GM23338 (cell line): ENCODE data around the gene ZNF609. TPM values are rescaled to one million over a fixed set of nuclear protein-coding genes. Genes with fewer than 3 reads are reported as not detected.
A peak's percentile ranks its signal among the peaks of the same experiment; 100 is the strongest.

Experiments
- ATAC-seq: fragments of 200-7000 bp; cut with Tn5 transposase; 3 replicates; pipeline ENCODE4 v1.9.1; 2020
- DNase-seq: peaks from one replicate; pipeline ENCODE4 v3.0.0-alpha.2; 2015; ENCODE audit warnings: low spot score
- H2AFZ ChIP-seq: fragments of 200-600 bp; sonication (generic); 2 replicates; pipeline ENCODE4 v1.8.0; 2016; ENCODE audit warnings: antibody characterized with exemption, mild to moderate bottlenecking, moderate library complexity
- H3F3A ChIP-seq: fragments of 200-600 bp; sonication (generic); replicated peaks from 2 replicates; pipeline ENCODE4 v1.8.0; 2017; ENCODE audit warnings: antibody characterized with exemption, mixed run types, low read depth
- H3K27ac ChIP-seq: fragments of 200-600 bp; sonication (generic); 2 replicates; pipeline ENCODE4 v1.6.1; 2016; ENCODE audit warnings: low read depth
- H3K27me3 ChIP-seq: fragments of 200-600 bp; sonication (generic); 2 replicates; pipeline ENCODE4 v1.8.0; 2016; ENCODE audit warnings: mild to moderate bottlenecking, mixed run types, moderate library complexity; ENCODE audit not compliant: insufficient read depth
- H3K36me3 ChIP-seq: fragments of 200-600 bp; sonication (generic); 2 replicates; pipeline ENCODE4 v1.8.0; 2016; ENCODE audit warnings: mild to moderate bottlenecking; ENCODE audit not compliant: insufficient read depth
- H3K4me1 ChIP-seq: fragments of 200-600 bp; sonication (generic); 2 replicates; pipeline ENCODE4 v1.8.0; 2016; ENCODE audit warnings: mild to moderate bottlenecking, moderate library complexity; ENCODE audit not compliant: insufficient read depth
- H3K4me2 ChIP-seq: fragments of 200-600 bp; sonication (generic); 2 replicates; pipeline ENCODE4 v1.7.1; 2017; ENCODE audit warnings: mixed run types
- H3K4me3 ChIP-seq: fragments of 200-600 bp; sonication (generic); 2 replicates; pipeline ENCODE4 v1.6.1; 2016; ENCODE audit warnings: mixed run types
- H3K79me2 ChIP-seq: fragments of 200-600 bp; sonication (generic); replicated peaks from 2 replicates; pipeline ENCODE4 v1.8.0; 2017; ENCODE audit warnings: mild to moderate bottlenecking; ENCODE audit not compliant: insufficient read depth
- H3K9me2 ChIP-seq: fragments of 200-600 bp; sonication (generic); 2 replicates; pipeline ENCODE4 v1.8.0; 2017; ENCODE audit not compliant: insufficient read depth
- H4K20me1 ChIP-seq: fragments of 200-600 bp; sonication (generic); replicated peaks from 2 replicates; pipeline ENCODE4 v1.8.0; 2017; ENCODE audit warnings: mild to moderate bottlenecking; ENCODE audit not compliant: insufficient read depth
- H3K27ac Mint-ChIP-seq: 2 replicates; pipeline ENCODE4 v1.8.0; 2020; ENCODE audit warnings: inconsistent platforms, mild to moderate bottlenecking, moderate library complexity, mixed read lengths
- H3K27me3 Mint-ChIP-seq: 3 replicates; pipeline ENCODE4 v1.8.0; 2022; ENCODE audit warnings: low read depth, mild to moderate bottlenecking, moderate library complexity, mixed read lengths, inconsistent platforms; ENCODE audit not compliant: insufficient read depth, poor library complexity
- H3K36me3 Mint-ChIP-seq: 3 replicates; pipeline ENCODE4 v1.8.0; 2021; ENCODE audit warnings: low read depth, mild to moderate bottlenecking, inconsistent platforms, moderate library complexity, mixed read lengths
- H3K4me1 Mint-ChIP-seq: 3 replicates; pipeline ENCODE4 v1.8.0; 2020; ENCODE audit warnings: mild to moderate bottlenecking, inconsistent platforms, mixed read lengths
- H3K4me3 Mint-ChIP-seq: 3 replicates; pipeline ENCODE4 v1.8.0; 2021; ENCODE audit warnings: moderate library complexity, mild to moderate bottlenecking, inconsistent platforms, mixed read lengths
- H3K9me3 Mint-ChIP-seq: 3 replicates; pipeline ENCODE4 v1.8.0; 2020; ENCODE audit warnings: moderate library complexity, mild to moderate bottlenecking, inconsistent platforms, mixed read lengths
- CREB1 ChIP-seq: fragments of 250-450 bp; sonication (Bioruptor Pico); IDR thresholded peaks from 2 replicates; pipeline ENCODE4 v1.5.0; 2020; ENCODE audit warnings: low read depth, mild to moderate bottlenecking, moderate library complexity
- EZH2 ChIP-seq: fragments of 200-600 bp; sonication (generic); IDR thresholded peaks from one replicate; pipeline ENCODE4 v1.8.0; 2017; ENCODE audit warnings: antibody characterized with exemption, mild to moderate bottlenecking, low read depth; ENCODE audit not compliant: unreplicated experiment
- EZH2phosphoT487 ChIP-seq: fragments of 200-600 bp; sonication (generic); IDR thresholded peaks from one replicate; pipeline ENCODE4 v1.8.1; 2018; ENCODE audit warnings: antibody characterized with exemption; ENCODE audit not compliant: unreplicated experiment
- JUNB ChIP-seq: IDR thresholded peaks from one replicate; pipeline ENCODE4 v1.6.1; 2016; ENCODE audit warnings: antibody characterized with exemption; ENCODE audit not compliant: unreplicated experiment
- NANOG ChIP-seq: IDR thresholded peaks from 2 replicates; pipeline ENCODE4 v1.6.1; 2016; ENCODE audit warnings: antibody characterized with exemption, borderline replicate concordance
- POLR2AphosphoS5 ChIP-seq: IDR thresholded peaks from 2 replicates; pipeline ENCODE4 v1.6.1; 2016; ENCODE audit warnings: antibody characterized with exemption, low read depth
- STAT1 ChIP-seq: IDR thresholded peaks from one replicate; pipeline ENCODE4 v1.6.1; 2016; ENCODE audit warnings: antibody characterized with exemption; ENCODE audit not compliant: unreplicated experiment
- ZNF114 ChIP-seq: fragments of 250-450 bp; sonication (Bioruptor Pico); IDR thresholded peaks from 2 replicates; pipeline ENCODE4 v1.5.0; 2020; ENCODE audit warnings: mild to moderate bottlenecking, moderate library complexity
- ZNF331 ChIP-seq: fragments of 250-450 bp; sonication (Bioruptor Pico); IDR thresholded peaks from 2 replicates; pipeline ENCODE4 v1.5.0; 2020; ENCODE audit warnings: low read depth, mild to moderate bottlenecking, moderate library complexity
- polyA plus RNA-seq: library from polyadenylated mRNA; unstranded; fragments of >200 nt; fragmentation: Nextera tagmentation; extraction: Ambion mirVana; gene quantifications from 2 replicates; pipeline ENCODE4 v1.2.1, GENCODE V29; 2016
- total RNA-seq: library from RNA; depleted of rRNA; stranded (reverse); fragments of >200 nt; shearing (Covaris generic); gene quantifications from 2 replicates; pipeline ENCODE4 v1.2.3, GENCODE V29; 2014
- TF ChIP-seq, protein P1 (sequence below): fragments of 250-450 bp; sonication (Bioruptor Pico); IDR thresholded peaks from 2 replicates; pipeline ENCODE4 v1.5.0; 2020; ENCODE audit warnings: mild to moderate bottlenecking, moderate library complexity
- TF ChIP-seq, protein P2 (sequence below): IDR thresholded peaks from 2 replicates; pipeline ENCODE4 v1.6.1; 2016; ENCODE audit warnings: antibody characterized with exemption
- TF ChIP-seq, protein P3 (sequence below): IDR thresholded peaks from one replicate; pipeline ENCODE4 v1.6.1; 2018; ENCODE audit warnings: antibody characterized with exemption; ENCODE audit not compliant: unreplicated experiment
- TF ChIP-seq, protein P4 (sequence below), 2 experiments: fragments of 200-600 bp in 1 of 2; sonication (generic) in 1 of 2; conservative IDR thresholded peaks; 2 replicates each; pipeline versions ENCODE4 v1.5.1 to v1.6.1; 2016 to 2017; ENCODE audit warnings: antibody characterized with exemption in 2 of 2, low read depth in 2 of 2, mild to moderate bottlenecking in 2 of 2, moderate library complexity in 1 of 2

Gene ZNF609
- total and polyA plus RNA-seq, 2 experiments from 2014 or later, result 26.4 to 40.2 TPM

DNA sequence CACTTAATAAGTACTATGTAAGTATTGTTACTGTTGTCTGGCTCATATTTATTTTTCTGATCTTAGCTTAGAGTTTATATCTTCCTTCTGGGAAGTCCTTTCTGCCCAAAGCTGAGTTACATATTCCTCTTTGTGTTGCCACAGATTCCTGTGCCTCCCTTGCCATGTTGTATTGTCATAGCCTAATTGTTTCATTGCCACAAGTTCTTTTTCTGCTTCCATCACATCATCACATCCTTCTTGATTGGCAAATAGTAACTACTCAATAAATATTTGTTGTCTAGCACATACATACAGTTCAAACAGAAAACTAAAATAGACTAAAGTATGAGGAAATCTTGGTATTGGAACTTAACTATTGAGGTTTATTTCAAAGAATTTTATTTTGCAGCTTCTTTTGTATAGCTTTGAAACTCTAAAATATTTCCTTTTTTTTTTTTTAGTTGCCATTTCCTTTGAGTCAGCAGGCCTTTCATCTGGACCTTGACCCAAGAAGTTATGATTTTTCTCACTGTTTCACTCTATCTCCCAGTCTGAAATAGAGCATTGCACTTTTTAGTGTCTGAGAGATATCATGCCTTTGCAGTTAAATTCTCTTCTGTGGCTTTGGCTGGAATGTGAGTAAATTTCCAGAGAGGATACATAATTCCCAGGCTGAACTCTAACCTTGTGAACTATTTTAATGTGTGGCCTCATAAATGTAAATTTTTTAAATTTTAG lies 98.2 kb downstream of the ZNF609 start:
- Histone ChIP-seq H3K79me2 (peaks cover 98% of the 10 kb centered on the region), H3F3A (no peaks in the 10 kb centered on the region), H2AFZ (no peak overlapping the region), H3K36me3 (no peaks in the 10 kb centered on the region), H3K4me3 (no peak overlapping the region), H3K4me2 (no peak overlapping the region), H3K27ac (peak overlapping the region; percentile 37; the same call in 1 of the 2 replicates), H3K4me1 (peaks cover 9% of the 10 kb centered on the region; the same call in 1 of the 2 replicates), H3K9me2 (no peaks in the 10 kb centered on the region), H4K20me1 (peaks cover 20% of the 10 kb centered on the region), H3K27me3 (no peaks in the 10 kb centered on the region)
- ATAC-seq, result no peak
- Mint-ChIP-seq H3K4me3 (no peak overlapping the region), H3K4me1 (peaks cover 11% of the 10 kb centered on the region), H3K36me3 (peaks cover 8% of the 10 kb centered on the region), H3K27ac (0 out of 2 replicates have a peak overlapping the region, but pooled peaks have one; percentile 42), H3K9me3 (no peaks in the 10 kb centered on the region; the same call in 2 of the 3 replicates), H3K27me3 (no peaks in the 10 kb centered on the region)
- TF ChIP-seq ZNF114 (CRISPR knock-in tag) (no peak), STAT1 (no peak), EZH2phosphoT487 (no peak), EZH2 (no peak), NANOG (no peak), JUNB (no peak), POLR2AphosphoS5 (no peak), CREB1 (no peak), ZNF331 (CRISPR knock-in tag) (no peak)
- TF ChIP-seq, protein P1, sequence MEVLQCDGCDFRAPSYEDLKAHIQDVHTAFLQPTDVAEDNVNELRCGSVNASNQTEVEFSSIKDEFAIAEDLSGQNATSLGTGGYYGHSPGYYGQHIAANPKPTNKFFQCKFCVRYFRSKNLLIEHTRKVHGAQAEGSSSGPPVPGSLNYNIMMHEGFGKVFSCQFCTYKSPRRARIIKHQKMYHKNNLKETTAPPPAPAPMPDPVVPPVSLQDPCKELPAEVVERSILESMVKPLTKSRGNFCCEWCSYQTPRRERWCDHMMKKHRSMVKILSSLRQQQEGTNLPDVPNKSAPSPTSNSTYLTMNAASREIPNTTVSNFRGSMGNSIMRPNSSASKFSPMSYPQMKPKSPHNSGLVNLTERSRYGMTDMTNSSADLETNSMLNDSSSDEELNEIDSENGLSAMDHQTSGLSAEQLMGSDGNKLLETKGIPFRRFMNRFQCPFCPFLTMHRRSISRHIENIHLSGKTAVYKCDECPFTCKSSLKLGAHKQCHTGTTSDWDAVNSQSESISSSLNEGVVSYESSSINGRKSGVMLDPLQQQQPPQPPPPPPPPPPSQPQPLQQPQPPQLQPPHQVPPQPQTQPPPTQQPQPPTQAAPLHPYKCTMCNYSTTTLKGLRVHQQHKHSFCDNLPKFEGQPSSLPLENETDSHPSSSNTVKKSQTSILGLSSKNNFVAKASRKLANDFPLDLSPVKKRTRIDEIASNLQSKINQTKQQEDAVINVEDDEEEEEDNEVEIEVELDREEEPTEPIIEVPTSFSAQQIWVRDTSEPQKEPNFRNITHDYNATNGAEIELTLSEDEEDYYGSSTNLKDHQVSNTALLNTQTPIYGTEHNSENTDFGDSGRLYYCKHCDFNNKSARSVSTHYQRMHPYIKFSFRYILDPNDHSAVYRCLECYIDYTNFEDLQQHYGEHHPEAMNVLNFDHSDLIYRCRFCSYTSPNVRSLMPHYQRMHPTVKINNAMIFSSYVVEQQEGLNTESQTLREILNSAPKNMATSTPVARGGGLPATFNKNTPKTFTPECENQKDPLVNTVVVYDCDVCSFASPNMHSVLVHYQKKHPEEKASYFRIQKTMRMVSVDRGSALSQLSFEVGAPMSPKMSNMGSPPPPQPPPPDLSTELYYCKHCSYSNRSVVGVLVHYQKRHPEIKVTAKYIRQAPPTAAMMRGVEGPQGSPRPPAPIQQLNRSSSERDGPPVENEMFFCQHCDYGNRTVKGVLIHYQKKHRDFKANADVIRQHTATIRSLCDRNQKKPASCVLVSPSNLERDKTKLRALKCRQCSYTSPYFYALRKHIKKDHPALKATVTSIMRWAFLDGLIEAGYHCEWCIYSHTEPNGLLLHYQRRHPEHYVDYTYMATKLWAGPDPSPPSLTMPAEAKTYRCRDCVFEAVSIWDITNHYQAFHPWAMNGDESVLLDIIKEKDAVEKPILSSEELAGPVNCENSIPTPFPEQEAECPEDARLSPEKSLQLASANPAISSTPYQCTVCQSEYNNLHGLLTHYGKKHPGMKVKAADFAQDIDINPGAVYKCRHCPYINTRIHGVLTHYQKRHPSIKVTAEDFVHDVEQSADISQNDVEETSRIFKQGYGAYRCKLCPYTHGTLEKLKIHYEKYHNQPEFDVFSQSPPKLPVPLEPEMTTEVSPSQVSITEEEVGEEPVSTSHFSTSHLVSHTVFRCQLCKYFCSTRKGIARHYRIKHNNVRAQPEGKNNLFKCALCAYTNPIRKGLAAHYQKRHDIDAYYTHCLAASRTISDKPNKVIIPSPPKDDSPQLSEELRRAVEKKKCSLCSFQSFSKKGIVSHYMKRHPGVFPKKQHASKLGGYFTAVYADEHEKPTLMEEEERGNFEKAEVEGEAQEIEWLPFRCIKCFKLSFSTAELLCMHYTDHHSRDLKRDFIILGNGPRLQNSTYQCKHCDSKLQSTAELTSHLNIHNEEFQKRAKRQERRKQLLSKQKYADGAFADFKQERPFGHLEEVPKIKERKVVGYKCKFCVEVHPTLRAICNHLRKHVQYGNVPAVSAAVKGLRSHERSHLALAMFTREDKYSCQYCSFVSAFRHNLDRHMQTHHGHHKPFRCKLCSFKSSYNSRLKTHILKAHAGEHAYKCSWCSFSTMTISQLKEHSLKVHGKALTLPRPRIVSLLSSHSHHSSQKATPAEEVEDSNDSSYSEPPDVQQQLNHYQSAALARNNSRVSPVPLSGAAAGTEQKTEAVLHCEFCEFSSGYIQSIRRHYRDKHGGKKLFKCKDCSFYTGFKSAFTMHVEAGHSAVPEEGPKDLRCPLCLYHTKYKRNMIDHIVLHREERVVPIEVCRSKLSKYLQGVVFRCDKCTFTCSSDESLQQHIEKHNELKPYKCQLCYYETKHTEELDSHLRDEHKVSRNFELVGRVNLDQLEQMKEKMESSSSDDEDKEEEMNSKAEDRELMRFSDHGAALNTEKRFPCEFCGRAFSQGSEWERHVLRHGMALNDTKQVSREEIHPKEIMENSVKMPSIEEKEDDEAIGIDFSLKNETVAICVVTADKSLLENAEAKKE (CRISPR knock-in tag), result no peak
- TF ChIP-seq, protein P2, sequence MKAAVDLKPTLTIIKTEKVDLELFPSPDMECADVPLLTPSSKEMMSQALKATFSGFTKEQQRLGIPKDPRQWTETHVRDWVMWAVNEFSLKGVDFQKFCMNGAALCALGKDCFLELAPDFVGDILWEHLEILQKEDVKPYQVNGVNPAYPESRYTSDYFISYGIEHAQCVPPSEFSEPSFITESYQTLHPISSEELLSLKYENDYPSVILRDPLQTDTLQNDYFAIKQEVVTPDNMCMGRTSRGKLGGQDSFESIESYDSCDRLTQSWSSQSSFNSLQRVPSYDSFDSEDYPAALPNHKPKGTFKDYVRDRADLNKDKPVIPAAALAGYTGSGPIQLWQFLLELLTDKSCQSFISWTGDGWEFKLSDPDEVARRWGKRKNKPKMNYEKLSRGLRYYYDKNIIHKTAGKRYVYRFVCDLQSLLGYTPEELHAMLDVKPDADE, result no peak
- TF ChIP-seq, protein P3, sequence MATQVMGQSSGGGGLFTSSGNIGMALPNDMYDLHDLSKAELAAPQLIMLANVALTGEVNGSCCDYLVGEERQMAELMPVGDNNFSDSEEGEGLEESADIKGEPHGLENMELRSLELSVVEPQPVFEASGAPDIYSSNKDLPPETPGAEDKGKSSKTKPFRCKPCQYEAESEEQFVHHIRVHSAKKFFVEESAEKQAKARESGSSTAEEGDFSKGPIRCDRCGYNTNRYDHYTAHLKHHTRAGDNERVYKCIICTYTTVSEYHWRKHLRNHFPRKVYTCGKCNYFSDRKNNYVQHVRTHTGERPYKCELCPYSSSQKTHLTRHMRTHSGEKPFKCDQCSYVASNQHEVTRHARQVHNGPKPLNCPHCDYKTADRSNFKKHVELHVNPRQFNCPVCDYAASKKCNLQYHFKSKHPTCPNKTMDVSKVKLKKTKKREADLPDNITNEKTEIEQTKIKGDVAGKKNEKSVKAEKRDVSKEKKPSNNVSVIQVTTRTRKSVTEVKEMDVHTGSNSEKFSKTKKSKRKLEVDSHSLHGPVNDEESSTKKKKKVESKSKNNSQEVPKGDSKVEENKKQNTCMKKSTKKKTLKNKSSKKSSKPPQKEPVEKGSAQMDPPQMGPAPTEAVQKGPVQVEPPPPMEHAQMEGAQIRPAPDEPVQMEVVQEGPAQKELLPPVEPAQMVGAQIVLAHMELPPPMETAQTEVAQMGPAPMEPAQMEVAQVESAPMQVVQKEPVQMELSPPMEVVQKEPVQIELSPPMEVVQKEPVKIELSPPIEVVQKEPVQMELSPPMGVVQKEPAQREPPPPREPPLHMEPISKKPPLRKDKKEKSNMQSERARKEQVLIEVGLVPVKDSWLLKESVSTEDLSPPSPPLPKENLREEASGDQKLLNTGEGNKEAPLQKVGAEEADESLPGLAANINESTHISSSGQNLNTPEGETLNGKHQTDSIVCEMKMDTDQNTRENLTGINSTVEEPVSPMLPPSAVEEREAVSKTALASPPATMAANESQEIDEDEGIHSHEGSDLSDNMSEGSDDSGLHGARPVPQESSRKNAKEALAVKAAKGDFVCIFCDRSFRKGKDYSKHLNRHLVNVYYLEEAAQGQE, result no peak
- TF ChIP-seq, protein P4, sequence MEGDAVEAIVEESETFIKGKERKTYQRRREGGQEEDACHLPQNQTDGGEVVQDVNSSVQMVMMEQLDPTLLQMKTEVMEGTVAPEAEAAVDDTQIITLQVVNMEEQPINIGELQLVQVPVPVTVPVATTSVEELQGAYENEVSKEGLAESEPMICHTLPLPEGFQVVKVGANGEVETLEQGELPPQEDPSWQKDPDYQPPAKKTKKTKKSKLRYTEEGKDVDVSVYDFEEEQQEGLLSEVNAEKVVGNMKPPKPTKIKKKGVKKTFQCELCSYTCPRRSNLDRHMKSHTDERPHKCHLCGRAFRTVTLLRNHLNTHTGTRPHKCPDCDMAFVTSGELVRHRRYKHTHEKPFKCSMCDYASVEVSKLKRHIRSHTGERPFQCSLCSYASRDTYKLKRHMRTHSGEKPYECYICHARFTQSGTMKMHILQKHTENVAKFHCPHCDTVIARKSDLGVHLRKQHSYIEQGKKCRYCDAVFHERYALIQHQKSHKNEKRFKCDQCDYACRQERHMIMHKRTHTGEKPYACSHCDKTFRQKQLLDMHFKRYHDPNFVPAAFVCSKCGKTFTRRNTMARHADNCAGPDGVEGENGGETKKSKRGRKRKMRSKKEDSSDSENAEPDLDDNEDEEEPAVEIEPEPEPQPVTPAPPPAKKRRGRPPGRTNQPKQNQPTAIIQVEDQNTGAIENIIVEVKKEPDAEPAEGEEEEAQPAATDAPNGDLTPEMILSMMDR (conservative IDR thresholded peaks at IDR 0.05; ENCODE audit: low read depth in 2 of 2), result no peak
- no peak for DNase-seq
